ENCODE results near the gene NES.
"Not testable (repeated sequence)": the region's sequence is repeated elsewhere in the genome, so short reads cannot be mapped to it uniquely, and the experiment has no call there.

NES gene

DNA sequence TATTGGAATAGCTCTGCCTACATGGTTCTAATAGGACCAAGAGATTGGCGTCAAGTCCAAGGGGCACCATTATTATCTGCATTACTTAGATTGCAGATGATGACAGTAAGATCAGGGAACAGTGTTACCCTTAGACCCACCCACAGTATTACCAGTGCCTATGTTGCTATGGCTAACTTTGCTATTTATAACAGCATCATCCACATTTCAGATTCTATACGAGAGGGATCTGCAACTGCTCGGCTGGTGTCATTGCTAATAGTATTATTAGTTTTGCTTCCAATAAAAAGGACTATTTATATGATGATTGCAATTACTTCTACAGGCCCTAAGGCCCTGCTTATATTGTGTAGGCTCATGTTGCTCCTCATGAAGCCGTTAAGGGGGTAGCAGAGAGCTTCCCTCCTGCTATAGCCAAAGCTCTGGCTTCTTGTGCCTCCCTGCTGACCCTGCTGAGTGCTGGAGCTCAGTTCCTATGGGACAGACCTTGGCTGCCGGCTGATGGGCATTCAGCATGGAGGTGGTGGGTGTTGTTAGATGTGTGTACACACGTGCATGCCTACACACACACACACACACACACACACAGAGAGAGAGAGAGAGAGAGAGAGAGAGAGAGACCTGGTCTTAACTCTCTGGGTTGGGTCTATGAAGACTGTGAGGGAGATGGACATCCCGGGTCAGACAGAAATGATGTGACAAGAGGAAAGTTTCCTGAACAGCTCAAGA lies 34.0 kb downstream of the NES start:
- no peak for DNase-seq

GRCh38 chr1:156642265-156643048 lies 34.8 kb downstream of the NES start:
- DNase-seq = no peak

- DNase-seq = no peak
These were observed 35.4 kb downstream of the NES start, which contains the start of gene BCAN for GRCh38 chr1:156641761-156642264. Gene BCAN (plus strand): TSS chr1:156642117. CDS start chr1:156646055, 3,938 bp downstream.

GRCh38 chr1:156640842-156641706 lies 36.1 kb downstream of the NES start:
- DNase-seq = no peak

DNA sequence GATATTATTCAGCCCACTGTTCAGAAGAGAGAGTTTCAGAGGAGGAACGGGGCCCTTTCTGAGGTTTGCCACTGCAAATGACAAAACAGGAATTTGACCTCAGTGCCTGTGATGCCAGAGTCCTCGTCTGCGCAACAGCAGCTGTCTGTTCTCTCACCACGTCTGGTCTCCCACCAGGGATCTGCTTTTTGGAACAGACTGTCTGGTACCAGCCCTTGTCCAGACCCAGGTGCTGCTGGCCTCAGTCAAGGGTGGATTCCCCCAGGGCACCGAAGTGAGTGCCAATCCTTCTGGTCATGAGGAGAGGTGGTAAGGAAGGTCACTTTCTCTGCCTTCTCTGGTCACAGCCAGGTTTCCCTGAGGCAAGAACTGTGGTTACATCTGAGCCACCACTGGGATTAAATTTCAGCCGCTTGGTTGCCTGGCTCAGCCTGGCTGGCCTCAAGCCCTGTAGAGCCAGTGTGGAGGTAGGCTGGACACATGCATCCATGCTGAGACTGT lies 37.6 kb downstream of the NES start:
- no peak for DNase-seq

DNA sequence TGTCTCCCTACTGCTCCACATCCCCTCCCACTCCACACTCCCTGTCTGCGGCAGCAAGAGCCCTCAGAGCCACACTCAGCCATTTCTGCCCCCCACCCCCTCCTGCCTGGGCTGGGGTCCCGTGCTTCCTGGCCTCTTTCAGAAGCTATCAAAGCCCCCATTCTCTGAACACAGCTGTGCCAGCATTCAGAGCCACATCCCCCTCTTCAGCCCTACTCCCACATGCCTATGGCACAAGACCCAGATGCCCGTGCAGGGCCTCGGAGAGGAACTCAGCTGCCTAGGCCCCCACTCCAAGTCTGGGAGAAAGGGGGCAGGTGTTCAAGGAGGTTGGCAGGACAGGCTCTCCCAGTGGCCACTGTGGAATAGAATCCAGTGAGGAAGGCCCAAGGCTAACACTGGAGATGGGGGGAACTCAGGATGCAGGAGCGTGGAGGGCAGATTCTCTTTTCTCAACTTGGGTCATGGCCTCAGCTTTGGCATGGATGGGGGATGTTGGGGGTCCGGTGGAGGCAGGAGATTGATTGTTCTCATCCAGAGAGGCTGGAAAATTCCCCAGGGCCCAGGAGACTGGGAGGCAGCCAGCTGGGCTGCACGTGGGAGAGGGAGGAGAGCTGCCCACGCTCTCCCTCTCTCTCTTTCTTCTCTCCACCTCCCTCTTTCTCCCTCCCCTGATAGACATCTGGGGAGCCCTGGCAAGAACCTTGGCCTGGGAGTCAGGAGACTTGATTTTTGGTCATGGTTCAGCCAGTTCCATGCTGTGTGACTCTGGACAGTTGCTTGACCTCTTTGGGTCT lies 38.8 kb downstream of the NES start:
- no peak for DNase-seq

- no peak for DNase-seq
These were observed 44.9 kb downstream of the NES start for GRCh38 chr1:156632355-156632754.

- not testable (repeated sequence) for DNase-seq
These were observed 46.1 kb downstream of the NES start for GRCh38 chr1:156631152-156631551.

DNA sequence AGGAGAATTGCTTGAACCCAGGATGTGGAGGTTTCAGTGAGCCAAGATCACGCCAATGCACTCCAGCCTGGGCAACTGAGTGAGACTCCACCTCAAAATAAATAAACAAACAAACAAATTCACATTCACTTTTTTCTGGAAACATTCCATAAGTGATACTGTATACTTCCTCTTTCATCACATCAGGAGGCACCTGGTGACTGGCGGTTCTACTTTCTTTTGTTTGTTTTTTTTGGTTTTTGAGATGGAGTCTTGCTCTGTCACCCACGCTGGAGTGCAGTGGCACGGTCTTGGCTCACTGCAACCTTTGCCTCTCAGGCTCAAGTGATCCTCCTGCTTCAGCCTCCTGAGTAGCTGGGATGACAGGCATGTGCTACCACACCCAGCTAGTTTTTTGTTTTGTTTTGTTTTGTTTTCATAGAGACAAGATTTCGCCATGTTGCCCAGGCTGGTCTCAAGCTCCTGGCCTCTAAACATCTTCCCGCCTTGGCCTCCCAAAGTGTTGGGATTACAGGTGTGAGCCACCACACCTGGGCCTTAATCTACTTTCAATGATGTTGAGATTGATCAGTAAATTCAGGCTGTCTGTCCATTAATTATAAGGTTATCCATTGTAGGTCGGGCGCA lies 47.3 kb downstream of the NES start:
- DNase-seq = no peak

- DNase-seq = peak; percentile 30
These were observed 49.8 kb downstream of the NES start for GRCh38 chr1:156627313-156627880.

- no peak for DNase-seq
These were observed 51.1 kb downstream of the NES start for GRCh38 chr1:156626079-156626438.

DNA sequence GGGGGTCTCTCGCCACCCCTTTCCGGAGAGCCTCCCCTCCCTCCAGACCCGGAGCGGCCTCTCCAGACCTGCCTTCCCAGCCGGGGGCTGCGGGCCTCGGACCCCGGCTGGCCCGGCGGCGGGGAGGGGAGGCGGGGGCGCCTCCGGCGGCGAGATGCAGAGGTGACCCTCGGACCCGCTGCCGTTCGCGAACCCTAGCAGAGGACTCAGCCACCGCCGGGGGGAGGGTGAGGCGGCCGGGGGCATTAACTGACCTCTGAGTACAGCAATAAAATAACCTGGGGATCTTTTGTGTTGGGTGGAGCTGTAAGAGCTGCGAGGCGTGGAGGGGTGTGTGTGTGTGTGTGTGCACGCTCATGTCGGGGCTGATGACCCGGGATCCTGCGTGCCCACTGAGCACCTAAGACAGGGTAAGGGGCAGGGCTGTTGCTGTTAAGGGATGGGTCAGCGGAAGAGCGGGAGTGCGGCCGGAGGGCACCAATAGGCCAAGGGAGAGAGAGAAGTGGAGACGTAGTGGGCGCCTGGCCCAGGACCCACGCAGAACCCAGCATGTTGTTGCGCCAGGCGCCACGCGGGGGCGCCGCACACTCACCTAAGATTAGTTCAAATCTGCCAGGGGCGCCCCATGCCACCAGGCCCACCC lies 51.6 kb downstream of the NES start:
- peak; percentile 72 for DNase-seq

DNA sequence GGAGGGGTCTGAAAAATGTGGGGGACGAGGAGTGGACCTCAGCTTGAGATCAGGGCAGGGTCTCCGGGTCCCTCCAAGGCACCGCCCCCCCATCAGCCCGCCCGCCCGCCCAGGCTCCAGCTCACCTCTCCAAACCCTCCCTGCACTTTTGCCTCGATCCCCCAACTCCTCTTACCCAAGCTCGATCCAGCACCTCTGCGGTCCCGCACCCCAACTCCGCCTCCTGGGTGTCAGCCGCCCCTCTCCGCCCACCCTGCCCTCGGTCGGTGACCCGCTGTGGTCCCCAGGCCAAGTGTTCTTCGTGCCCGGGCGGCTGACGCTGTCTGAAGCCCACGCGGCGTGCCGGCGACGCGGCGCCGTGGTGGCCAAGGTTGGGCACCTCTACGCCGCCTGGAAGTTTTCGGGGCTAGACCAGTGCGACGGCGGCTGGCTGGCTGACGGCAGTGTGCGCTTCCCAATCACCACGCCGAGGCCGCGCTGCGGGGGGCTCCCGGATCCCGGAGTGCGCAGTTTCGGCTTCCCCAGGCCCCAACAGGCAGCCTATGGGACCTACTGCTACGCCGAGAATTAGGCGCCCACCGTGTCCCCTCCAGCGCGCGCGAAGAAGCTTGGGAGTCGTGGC lies 52.3 kb downstream of the NES start:
- no peak for DNase-seq

GRCh38 chr1:156623946-156624813 lies 53.0 kb downstream of the NES start:
- peak; percentile 41 for DNase-seq

- no peak for DNase-seq
These were observed 54.5 kb downstream of the NES start for GRCh38 chr1:156622581-156623297.

DNA sequence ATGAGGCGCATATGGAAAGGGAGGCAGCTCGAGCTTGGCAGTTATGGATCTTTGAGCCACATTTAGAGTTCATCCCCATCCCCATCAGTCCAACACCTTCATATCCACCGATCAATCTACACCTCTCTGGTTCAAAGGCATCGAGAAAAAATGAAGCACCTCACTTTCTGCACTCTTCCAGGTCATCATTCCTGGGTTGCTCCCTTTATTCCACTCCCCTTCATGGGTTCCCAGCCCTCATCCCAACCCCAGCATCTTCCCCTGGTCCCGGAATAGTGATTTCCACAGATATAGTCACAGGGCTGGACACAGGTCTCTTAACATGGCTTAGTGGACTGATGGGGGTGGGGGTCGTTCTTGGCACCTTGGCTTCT lies 57.6 kb downstream of the NES start:
- DNase-seq = no peak

DNA sequence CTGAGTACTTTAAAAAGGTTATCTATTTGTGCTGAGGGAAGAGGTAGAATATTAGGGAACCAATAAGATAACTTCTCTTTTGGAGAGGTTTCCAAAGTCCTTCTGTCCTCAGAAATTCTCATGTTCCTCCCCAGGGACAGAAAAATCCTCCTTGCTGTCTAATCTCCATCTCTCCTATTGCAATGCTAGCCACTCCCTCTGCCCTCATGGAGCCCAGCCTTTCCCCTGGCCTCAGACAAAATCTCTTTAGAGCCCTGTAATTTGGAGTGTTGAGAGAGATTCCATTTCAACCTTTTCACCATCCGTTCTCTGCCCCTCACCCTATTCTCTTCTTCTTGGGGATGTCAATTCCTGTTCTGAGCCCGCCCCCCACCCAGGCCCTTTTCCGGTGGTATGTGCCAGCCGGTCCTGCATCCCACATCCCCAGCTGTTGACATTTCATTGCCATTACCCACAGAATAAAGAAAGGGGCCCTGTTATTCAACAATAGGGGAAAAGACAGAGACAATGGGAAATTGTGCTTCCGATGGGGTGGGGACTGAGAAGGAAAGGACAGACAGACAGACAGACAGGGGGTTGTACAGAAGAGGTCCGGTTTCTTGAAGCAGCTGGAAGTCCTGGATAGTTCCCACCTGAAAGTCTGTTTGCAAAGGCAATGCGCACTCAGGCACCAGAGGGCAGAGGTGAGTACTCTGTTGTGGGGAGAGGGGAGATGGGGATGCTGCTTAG lies 58.2 kb downstream of the NES start, which contains the start of gene HAPLN2:
HAPLN2 (plus strand) TSS at position 563 of the 729 bp plus-strand sequence. CDS start 4,076 bp downstream, outside the sequence.
- peak; percentile 24 for DNase-seq
